Fibroblast of lung (primary cell): ENCODE data around the gene WDPCP. TPM values are rescaled to one million over a fixed set of nuclear protein-coding genes. Genes with fewer than 3 reads are reported as not detected.

ENCODE experiments used
- DNase-seq, 2 donors: peaks; one replicate each; pipeline versions ENCODE4 v3.0.0 to v3.0.0-alpha.2; 2010; ENCODE audit warnings: low read depth in 2 of 2
- H2AFZ ChIP-seq: 2 replicates; pipeline ENCODE4 v1.5.1; 2012; ENCODE audit warnings: low read length, control low read depth, inconsistent platforms
- H3K27ac ChIP-seq: 2 replicates; pipeline ENCODE4 v1.5.1; 2011; ENCODE audit warnings: low read length, control low read depth; ENCODE audit not compliant: insufficient read depth
- H3K27me3 ChIP-seq: 2 replicates; pipeline ENCODE4 v1.5.1; 2011; ENCODE audit warnings: mild to moderate bottlenecking, low read length; ENCODE audit not compliant: control insufficient read depth, insufficient read depth
- H3K36me3 ChIP-seq: 2 replicates; pipeline ENCODE4 v1.5.1; 2011; ENCODE audit warnings: low read length; ENCODE audit not compliant: control insufficient read depth, insufficient read depth
- H3K4me1 ChIP-seq: 2 replicates; pipeline ENCODE4 v1.5.1; 2011; ENCODE audit warnings: low read length; ENCODE audit not compliant: control insufficient read depth, insufficient read depth; ENCODE audit errors: extremely low read depth
- H3K4me2 ChIP-seq: 2 replicates; pipeline ENCODE4 v1.5.1; 2011; ENCODE audit warnings: low read length, control low read depth; ENCODE audit not compliant: insufficient read depth; ENCODE audit errors: extremely low read depth
- H3K4me3 ChIP-seq, 4 experiments: fragments of 200-600 bp in 1 of 4; sonication (generic) in 1 of 4; replicated peaks in 1 of 4; 2 replicates each; pipeline ENCODE4 v1.5.1; 2011 to 2016; ENCODE audit warnings: low read length in 4 of 4, low read depth in 3 of 4, mild to moderate bottlenecking in 3 of 4, control low read depth in 2 of 4, inconsistent platforms in 1 of 4, mixed read lengths in 1 of 4; ENCODE audit not compliant: insufficient read depth in 1 of 4; ENCODE audit errors: control extremely low read depth in 1 of 4
- H3K79me2 ChIP-seq: 2 replicates; pipeline ENCODE4 v1.5.1; 2012; ENCODE audit warnings: mild to moderate bottlenecking, low read length, inconsistent platforms; ENCODE audit not compliant: control insufficient read depth, insufficient read depth
- H3K9ac ChIP-seq: 2 replicates; pipeline ENCODE4 v1.5.1; 2011; ENCODE audit warnings: mild to moderate bottlenecking, low read length, control low read depth; ENCODE audit not compliant: insufficient read depth
- H3K9me3 ChIP-seq: 2 replicates; pipeline ENCODE4 v1.5.1; 2012; ENCODE audit warnings: low read depth, low read length; ENCODE audit not compliant: control insufficient read depth, insufficient read depth
- H4K20me1 ChIP-seq: 2 replicates; pipeline ENCODE4 v1.5.1; 2011; ENCODE audit warnings: low read length; ENCODE audit not compliant: control insufficient read depth, insufficient read depth; ENCODE audit errors: extremely low read depth
- CTCF ChIP-seq, 2 donors: IDR thresholded peaks in 1 of 2; conservative IDR thresholded peaks in 1 of 2; 1 replicate in 1 of 2; 2 replicates in 1 of 2; pipeline ENCODE4 v1.5.1; 2011 to 2012; ENCODE audit warnings: low read length in 2 of 2, control low read depth in 1 of 2, inconsistent platforms in 1 of 2, low read depth in 1 of 2, mild to moderate bottlenecking in 1 of 2
- EZH2 ChIP-seq: IDR thresholded peaks from 2 replicates; pipeline ENCODE4 v1.5.1; 2012; ENCODE audit warnings: low read length, control low read depth, mild to moderate bottlenecking; ENCODE audit errors: missing control alignments
- polyA plus RNA-seq, 2 donors: library from polyadenylated mRNA; depleted of rRNA in 1 of 2; stranded (reverse) in 1 of 2; unstranded in 1 of 2; fragments of >200 nt; gene quantifications; 2 replicates each; pipeline ENCODE4 v1.2.1, GENCODE V29; 2011 to 2012; ENCODE audit warnings: missing spikeins in 1 of 2
- total RNA-seq: library from RNA; depleted of rRNA; stranded (reverse); fragments of >200 nt; gene quantifications from 2 replicates; pipeline ENCODE4 v1.2.1, GENCODE V29; 2014

WDPCP gene
- total and polyA plus RNA-seq, 2 donors (not counting 1 experiment from before 2014, with no cell fraction given): 5.2 to 8.4 TPM

- H3K9me3 ChIP-seq: no peaks in the 10 kb centered on the region
- H2AFZ ChIP-seq: peak overlapping the region; percentile 92
- no peaks in the 10 kb centered on the region for H3K36me3 ChIP-seq
- peak overlapping the region; percentile 83 for H3K9ac ChIP-seq
- no peak for TF ChIP-seq EZH2
- no peak for TF ChIP-seq CTCF (conservative IDR thresholded peaks at IDR 0.05 in 1 of 2, IDR thresholded peaks at IDR 0.05 in 1 of 2; ENCODE audit: low read depth in 1 of 2, low read length in 2 of 2)
- H3K79me2 ChIP-seq: peaks cover 42% of the 10 kb centered on the region
- H3K4me1 ChIP-seq: peaks cover 6% of the 10 kb centered on the region
- peak overlapping the region; percentile 96 to 98 (median 97) for H3K4me3 ChIP-seq
- H3K27me3 ChIP-seq: no peaks in the 10 kb centered on the region
- peak overlapping the region; percentile 92 for H3K27ac ChIP-seq
- H3K4me2 ChIP-seq: peak overlapping the region; percentile 72
- no peak for DNase-seq
- no peaks in the 10 kb centered on the region for H4K20me1 ChIP-seq
Observed at GRCh38 chr2:63589148-63589958, 1.1 kb upstream of the WDPCP start.

GRCh38 chr2:63587814-63588384, 378 bp downstream of the WDPCP start:
- Histone ChIP-seq H3K9me3 (no peaks in the 10 kb centered on the region), H3K4me3 (peak overlapping the region; percentile 96 to 98 (median 97)), H2AFZ (peak overlapping the region; percentile 98), H3K9ac (peak overlapping the region; percentile 76), H3K4me2 (peak overlapping the region; percentile 70), H3K4me1 (peaks cover 6% of the 10 kb centered on the region), H3K36me3 (no peaks in the 10 kb centered on the region), H3K27ac (peak overlapping the region; percentile 92), H4K20me1 (no peaks in the 10 kb centered on the region), H3K27me3 (no peaks in the 10 kb centered on the region), H3K79me2 (peaks cover 38% of the 10 kb centered on the region)
- no peak for DNase-seq
- TF ChIP-seq EZH2: no peak
- no peak for TF ChIP-seq CTCF (conservative IDR thresholded peaks at IDR 0.05 in 1 of 2, IDR thresholded peaks at IDR 0.05 in 1 of 2; ENCODE audit: low read depth in 1 of 2, low read length in 2 of 2)

GRCh38 chr2:63582873-63583272, 5.4 kb downstream of the WDPCP start:
- no peaks in the 10 kb centered on the region for H3K36me3 ChIP-seq
- H3K9me3 ChIP-seq: no peaks in the 10 kb centered on the region
- TF ChIP-seq CTCF (conservative IDR thresholded peaks at IDR 0.05 in 1 of 2, IDR thresholded peaks at IDR 0.05 in 1 of 2; ENCODE audit: low read depth in 1 of 2, low read length in 2 of 2) (no peak), EZH2 (no peak)
- H2AFZ ChIP-seq: no peak overlapping the region
- DNase-seq: no peak
- peaks cover 4% of the 10 kb centered on the region for H3K79me2 ChIP-seq
- no peaks in the 10 kb centered on the region for H3K27me3 ChIP-seq
- no peak overlapping the region for H3K4me2 ChIP-seq
- no peaks in the 10 kb centered on the region for H3K4me1 ChIP-seq
- no peak overlapping the region for H3K4me3 ChIP-seq
- H3K9ac ChIP-seq: no peak overlapping the region
- H4K20me1 ChIP-seq: no peaks in the 10 kb centered on the region
- H3K27ac ChIP-seq: no peak overlapping the region
